Neutrophil (primary cell): ENCODE data around the gene LCE2D.

Source experiments
- H3K27ac ChIP-seq: fragments of 200-600 bp; sonication (generic); 2 replicates; pipeline ENCODE4 v1.5.1; 2016; ENCODE audit warnings: mild to moderate bottlenecking, moderate library complexity
- H3K27me3 ChIP-seq: fragments of 200-600 bp; sonication (generic); 2 replicates; pipeline ENCODE4 v1.6.0; 2016; ENCODE audit warnings: mild to moderate bottlenecking
- H3K36me3 ChIP-seq: fragments of 200-600 bp; sonication (generic); 2 replicates; pipeline ENCODE4 v1.5.1; 2017
- H3K4me1 ChIP-seq, 2 experiments: fragments of 200-600 bp in 1 of 2; sonication (generic) in 1 of 2; 1 replicate in 1 of 2; 2 replicates in 1 of 2; pipeline versions ENCODE4 v1.5.1 to v1.6.1; 2013 to 2016; ENCODE audit warnings: low read depth in 1 of 2, low read length in 1 of 2, mild to moderate bottlenecking in 1 of 2, moderate library complexity in 1 of 2; ENCODE audit not compliant: control insufficient read depth in 1 of 2, insufficient read depth in 1 of 2
- H3K4me3 ChIP-seq, 2 experiments: fragments of 200-600 bp in 1 of 2; sonication (generic) in 1 of 2; 1 replicate in 1 of 2; 2 replicates in 1 of 2; pipeline ENCODE4 v1.5.1; 2013 to 2016; ENCODE audit warnings: low read depth in 1 of 2, low read length in 1 of 2, mild to moderate bottlenecking in 1 of 2, moderate library complexity in 1 of 2
- H3K9me3 ChIP-seq: fragments of 200-600 bp; sonication (generic); 2 replicates; pipeline ENCODE4 v1.5.1; 2016
- CTCF ChIP-seq: fragments of 200-600 bp; sonication (generic); IDR thresholded peaks from 2 replicates; pipeline ENCODE4 v1.5.1; 2016; ENCODE audit warnings: antibody characterized with exemption

Gene LCE2D

DNA sequence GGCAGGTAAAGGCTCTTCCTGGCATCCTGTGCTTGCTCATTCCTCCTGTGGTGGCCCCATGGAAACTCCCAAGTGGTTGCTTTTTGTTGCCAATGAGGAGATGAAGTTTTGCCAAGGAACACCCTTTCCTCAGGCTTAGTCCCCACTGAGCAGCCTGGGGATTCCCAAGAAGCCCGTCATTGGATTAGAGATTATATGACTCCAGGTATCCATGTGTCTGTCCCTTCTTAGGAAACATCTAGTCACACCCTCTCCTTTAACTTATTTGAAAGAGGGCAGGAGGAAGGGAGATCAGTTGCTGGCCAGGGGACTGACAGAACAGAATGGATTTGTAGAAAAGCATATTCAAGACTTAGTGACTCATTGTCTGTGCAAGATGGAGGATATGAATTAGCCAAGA is 36.4 kb upstream of the LCE2D start:
- no peak overlapping the region for H3K4me3 ChIP-seq
- H3K9me3 ChIP-seq, result no peaks in the 10 kb centered on the region
- H3K27me3 ChIP-seq, result peaks cover 25% of the 10 kb centered on the region
- no peak for TF ChIP-seq CTCF
- no peak overlapping the region for H3K27ac ChIP-seq
- H3K36me3 ChIP-seq, result no peaks in the 10 kb centered on the region
- H3K4me1 ChIP-seq, result no peaks in the 10 kb centered on the region

GRCh38 chr1:152630596-152630995 is 32.6 kb upstream of the LCE2D start:
- Histone ChIP-seq H3K9me3 (no peaks in the 10 kb centered on the region), H3K27me3 (no peaks in the 10 kb centered on the region), H3K4me3 (no peak overlapping the region), H3K36me3 (no peaks in the 10 kb centered on the region), H3K4me1 (no peaks in the 10 kb centered on the region), H3K27ac (no peak overlapping the region)
- no peak for TF ChIP-seq CTCF

GRCh38 chr1:152640351-152640750 is 22.8 kb upstream of the LCE2D start:
- Histone ChIP-seq H3K36me3 (no peaks in the 10 kb centered on the region), H3K4me3 (no peak overlapping the region), H3K27me3 (peaks cover 5% of the 10 kb centered on the region), H3K4me1 (no peaks in the 10 kb centered on the region), H3K27ac (no peak overlapping the region), H3K9me3 (no peaks in the 10 kb centered on the region)
- TF ChIP-seq CTCF, result no peak

GRCh38 chr1:152643945-152644344 is 19.2 kb upstream of the LCE2D start:
- TF ChIP-seq CTCF, result no peak
- no peaks in the 10 kb centered on the region for H3K4me1 ChIP-seq
- no peak overlapping the region for H3K27ac ChIP-seq
- H3K27me3 ChIP-seq, result peaks cover 9% of the 10 kb centered on the region
- no peak overlapping the region for H3K4me3 ChIP-seq
- no peaks in the 10 kb centered on the region for H3K9me3 ChIP-seq
- H3K36me3 ChIP-seq, result no peaks in the 10 kb centered on the region

DNA sequence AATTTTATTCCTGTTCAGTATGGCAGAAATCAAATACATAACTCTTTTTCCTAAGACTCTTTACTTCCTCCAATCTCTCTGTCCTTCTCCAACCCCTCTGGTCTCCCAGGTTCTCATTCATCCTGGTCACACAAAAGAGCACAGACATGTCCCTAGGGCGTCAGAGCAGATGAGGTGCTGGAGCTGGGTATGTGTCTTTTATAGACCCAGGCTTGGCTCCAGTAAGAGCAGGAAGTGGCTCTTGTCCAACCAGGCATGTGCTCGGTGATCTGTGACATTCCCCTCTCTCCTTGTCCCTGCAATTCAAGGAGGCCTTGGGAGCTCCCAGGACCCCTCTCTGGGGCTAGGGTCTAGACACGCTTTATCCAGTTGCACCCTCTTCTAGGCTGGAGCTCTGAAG is 18.0 kb upstream of the LCE2D start:
- H3K4me1 ChIP-seq, result no peaks in the 10 kb centered on the region
- H3K36me3 ChIP-seq, result no peaks in the 10 kb centered on the region
- H3K27ac ChIP-seq, result no peak overlapping the region
- H3K9me3 ChIP-seq, result no peaks in the 10 kb centered on the region
- TF ChIP-seq CTCF, result no peak
- H3K27me3 ChIP-seq, result peaks cover 16% of the 10 kb centered on the region
- no peak overlapping the region for H3K4me3 ChIP-seq

- H3K27me3 ChIP-seq, result peaks cover 30% of the 10 kb centered on the region
- TF ChIP-seq CTCF, result no peak
- no peak overlapping the region for H3K27ac ChIP-seq
- no peaks in the 10 kb centered on the region for H3K4me1 ChIP-seq
- H3K9me3 ChIP-seq, result no peaks in the 10 kb centered on the region
- no peak overlapping the region for H3K4me3 ChIP-seq
- no peaks in the 10 kb centered on the region for H3K36me3 ChIP-seq
Observed at GRCh38 chr1:152646656-152647055, 16.5 kb upstream of the LCE2D start.
